ENCODE measurements around the gene BPGM.

BPGM gene

DNA sequence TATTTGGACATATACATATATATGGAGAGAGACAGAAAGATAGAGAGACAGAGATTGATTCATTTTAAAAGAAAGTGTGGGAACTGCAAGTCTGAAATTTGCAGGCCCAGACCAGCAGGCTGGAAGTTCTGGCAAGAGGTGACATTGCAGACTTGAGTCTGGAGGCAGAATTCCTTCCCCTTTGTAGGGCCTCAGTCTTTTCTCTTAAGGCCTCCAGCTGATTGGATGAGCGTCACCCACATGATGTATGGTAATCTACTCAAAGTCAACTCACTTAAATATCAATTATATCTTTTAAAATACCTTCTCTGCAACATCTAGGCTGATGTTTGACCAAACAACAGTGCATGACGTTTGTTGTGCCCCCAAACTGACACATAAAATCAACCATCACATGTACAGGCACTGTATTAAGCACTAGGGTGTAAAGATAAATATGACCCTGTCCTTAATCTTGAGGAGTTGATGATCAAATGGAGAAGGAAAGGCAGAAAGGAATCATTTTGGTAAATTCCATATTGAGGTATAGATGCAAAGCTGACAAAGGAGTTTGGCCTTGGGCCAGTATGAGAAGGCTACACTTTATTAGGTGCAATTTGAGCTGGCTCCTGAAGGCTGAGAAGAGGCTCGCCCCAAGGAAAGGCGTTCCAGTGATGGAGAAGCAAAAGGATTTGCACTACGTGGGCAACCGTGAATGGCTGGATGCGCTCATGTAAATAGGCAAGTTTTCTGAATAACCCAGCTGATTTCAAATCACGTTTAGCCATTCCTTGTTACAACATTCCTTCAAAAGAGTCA, 52.6 kb downstream of the BPGM start:
- no peak for DNase-seq

DNA sequence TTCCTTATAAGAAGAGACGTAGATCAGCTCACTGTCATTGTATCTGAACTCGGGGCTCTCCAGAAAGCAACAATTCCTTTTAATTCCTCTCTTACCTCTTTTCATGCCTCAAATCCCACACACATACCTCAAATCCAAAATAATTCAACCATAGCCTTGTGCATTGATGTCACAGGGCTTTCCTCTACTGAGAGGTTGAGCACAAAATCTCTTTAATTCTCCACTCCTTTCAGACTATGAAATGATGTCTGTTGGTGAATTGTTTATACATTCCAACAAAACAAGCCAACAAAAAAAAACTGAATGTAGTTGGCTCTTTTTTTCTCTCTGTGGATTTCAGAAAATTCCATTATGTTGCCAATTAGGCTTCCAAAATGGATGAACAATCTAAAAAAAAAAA, 53.2 kb downstream of the BPGM start:
- no peak for DNase-seq

DNA sequence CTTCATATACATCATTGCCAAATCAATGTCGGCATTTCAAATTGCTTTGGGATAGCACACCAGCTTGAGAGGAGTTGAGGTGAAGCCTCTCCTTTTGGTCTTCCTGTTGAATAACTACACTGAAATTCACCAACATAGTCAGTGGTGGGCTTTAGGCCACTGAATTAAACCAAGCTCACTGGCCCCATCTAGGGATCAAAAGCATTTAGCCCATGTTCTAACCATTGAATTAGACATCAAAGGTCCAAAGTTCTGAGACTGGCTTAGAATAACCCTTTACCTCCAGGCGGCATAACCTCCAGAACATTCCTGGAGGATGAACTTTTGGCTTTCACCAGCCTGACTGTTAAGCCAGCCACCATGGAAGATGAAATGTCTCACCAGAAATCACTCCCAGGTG, 54.6 kb downstream of the BPGM start:
- no peak for DNase-seq

DNA sequence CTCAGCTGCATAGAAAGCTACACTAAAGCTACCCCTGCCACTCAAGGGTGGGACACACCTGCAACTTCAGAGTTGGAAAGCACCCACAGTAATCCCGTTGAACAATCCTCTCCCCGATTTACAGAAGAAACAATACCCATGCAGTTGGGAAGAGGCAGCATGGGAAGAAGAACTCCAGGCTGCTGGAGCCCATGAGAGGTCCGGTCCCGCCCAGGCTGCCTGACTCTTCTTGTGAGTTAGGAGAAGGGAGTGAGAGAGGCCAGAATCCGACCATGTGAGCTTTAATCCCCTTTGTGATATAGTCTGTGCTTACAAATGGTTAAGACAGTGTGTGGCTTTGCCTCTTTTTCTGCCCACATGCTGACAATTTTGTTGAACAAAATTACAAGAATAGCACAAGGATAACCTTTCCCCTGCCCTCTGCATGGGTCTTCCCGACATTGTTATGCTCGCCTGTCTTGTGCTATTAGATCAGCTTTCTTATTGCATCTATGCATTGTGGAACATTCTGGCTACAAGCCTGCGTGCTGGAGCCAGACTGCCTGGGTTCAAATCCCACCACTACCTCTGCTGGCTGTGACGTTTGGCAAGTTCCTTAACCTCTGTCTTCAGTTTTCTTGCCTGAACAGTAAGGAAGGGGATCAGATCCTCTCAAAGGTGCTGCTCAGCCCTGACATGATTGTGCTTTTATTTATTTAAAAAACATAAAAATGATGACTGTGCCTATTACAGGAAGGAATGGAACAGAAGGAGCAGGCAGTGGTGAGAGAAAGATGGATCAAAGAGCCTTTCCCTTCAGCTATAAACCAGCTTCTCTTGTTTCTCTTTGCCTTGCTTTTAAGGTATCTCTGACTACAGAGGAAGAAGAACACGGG, 56.0 kb downstream of the BPGM start:
- DNase-seq: no peak

DNA sequence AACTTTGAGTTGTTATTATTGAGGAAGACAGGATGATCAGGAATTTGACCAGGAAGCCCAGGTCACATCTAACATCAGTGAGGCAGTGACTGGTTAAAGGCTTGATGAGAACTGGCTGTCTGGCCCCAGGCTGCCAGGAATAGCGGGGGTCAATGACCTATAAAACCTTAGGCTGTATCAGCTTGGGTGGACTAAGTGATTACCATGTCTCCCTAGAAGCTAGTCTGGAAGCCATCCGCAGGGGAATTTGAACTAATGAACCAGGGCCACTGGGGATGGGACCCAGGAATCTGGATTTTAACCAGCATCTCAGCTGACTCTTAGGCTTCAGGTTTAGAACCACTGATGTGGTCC, 56.6 kb downstream of the BPGM start:
- no peak for DNase-seq

- no peak for DNase-seq
These were observed 57.1 kb downstream of the BPGM start for GRCh38 chr7:134703782-134704181.

- DNase-seq: no peak
These were observed 58.2 kb downstream of the BPGM start for GRCh38 chr7:134704827-134705226.

- no peak for DNase-seq
These were observed 59.1 kb downstream of the BPGM start for GRCh38 chr7:134705716-134706115.

GRCh38 chr7:134706468-134706867, 59.8 kb downstream of the BPGM start:
- no peak for DNase-seq

GRCh38 chr7:134707663-134708378, 61.2 kb downstream of the BPGM start:
- DNase-seq: no peak

GRCh38 chr7:134708692-134709091, 62.0 kb downstream of the BPGM start:
- no peak for DNase-seq

DNA sequence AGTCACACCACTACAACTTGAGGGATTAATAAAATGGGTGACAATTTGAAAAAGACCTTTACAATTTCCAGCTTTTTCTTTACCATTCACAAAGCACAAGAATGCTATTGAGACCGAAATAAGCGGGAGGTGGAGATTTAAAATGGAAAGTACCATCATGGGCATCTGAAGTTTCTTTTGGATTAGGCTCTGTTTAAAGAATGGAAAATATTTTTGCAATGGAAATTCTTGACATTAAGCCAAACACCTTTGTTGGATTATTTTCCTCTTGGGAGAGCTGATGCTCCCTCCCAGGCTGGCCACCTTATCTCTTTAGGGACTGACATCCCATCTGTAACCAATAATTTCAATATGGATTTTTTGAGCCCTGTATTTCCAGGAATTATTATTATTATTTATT, 62.5 kb downstream of the BPGM start:
- DNase-seq: no peak

DNA sequence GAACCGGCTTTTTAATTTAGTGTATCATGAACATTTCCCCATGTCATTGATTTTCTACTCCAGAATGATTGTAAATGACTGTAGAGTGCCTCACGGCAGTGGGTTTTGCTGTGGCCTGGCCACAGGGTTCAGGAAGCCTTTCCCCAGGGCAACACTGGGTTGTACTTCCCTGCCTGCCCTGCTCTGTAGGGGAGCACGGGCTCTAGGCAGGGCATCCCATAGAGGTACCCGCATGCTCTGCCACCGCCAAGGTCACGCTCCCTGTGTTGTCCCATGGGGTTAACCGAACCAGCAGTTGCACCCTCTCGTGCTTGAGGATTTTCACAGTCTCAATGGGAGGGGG, 63.8 kb downstream of the BPGM start:
- no peak for DNase-seq

DNA sequence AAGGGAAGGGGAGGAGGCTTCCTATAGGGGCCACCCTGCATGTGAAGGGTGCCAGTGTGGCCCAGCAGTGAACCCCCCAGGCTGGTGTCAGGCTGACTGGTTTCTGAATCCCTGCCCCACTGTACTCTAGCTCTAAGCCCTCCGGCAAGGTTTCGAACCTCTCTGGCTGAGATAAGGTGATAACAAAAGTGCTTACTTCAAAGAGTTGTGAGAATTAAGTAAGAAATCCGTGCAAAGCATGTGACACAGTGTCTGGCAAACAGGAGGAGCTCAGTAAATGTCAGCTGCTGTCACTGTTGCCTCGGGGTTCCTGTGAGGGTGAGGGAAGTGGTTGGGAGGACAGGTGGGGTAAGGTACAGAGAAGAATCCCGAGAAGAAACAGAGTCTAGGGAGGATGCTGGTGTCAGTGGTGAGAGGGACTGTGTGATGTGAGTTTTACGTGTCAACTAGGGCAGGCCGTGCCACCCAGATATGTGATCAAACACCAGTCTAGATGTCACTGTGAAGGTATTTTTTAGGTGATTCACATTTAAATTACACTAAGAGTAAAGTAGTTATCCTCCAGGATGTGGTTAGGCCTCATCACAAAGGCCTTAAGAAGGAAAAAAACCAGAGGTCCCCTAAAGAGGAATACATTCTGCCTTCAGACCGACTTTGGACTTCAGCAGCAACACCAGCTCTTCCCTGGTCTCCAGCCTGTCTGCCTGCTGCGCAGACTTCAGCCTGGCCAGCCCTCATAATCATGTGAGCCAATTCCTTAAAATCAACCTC, 64.4 kb downstream of the BPGM start:
- no peak for DNase-seq

- no peak for DNase-seq
These were observed 65.5 kb downstream of the BPGM start for GRCh38 chr7:134712196-134712595.

DNA sequence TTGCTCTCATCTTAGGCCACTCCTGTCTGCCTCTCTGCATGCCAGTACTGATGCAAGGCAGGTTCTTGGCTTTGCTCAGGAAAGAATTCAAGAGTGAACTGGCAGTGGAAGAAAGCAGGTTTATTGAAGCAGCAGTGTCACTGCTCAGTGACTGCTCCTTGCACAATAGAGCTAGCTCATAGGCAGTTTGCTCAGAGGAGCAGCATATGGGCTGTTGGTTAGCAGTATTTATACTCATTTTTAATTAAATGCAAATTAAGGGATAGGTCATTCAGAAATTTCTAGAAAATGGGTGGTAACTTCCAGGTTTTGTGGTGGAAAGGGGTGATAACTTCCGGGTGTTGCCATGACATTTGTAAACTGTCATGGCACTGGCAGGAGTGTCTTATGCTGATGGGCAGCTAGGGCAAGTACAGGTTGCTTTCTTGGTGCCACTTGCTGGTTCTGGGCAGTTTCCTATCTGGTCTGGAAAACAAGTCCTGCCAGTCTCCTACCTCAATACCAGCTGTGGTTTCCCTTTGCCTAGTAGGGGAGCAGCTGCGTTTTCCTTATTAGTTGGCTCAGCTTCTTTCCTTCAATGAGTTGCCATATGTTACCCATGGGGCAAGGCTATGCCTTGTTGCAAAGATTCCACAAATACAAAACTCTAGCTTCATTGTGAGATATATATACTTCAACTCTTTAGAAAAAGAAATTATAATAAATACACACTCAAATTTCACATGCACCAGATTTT, 68.0 kb downstream of the BPGM start:
- DNase-seq: no peak

- no peak for DNase-seq
These were observed 71.7 kb downstream of the BPGM start for GRCh38 chr7:134718211-134718875.

DNA sequence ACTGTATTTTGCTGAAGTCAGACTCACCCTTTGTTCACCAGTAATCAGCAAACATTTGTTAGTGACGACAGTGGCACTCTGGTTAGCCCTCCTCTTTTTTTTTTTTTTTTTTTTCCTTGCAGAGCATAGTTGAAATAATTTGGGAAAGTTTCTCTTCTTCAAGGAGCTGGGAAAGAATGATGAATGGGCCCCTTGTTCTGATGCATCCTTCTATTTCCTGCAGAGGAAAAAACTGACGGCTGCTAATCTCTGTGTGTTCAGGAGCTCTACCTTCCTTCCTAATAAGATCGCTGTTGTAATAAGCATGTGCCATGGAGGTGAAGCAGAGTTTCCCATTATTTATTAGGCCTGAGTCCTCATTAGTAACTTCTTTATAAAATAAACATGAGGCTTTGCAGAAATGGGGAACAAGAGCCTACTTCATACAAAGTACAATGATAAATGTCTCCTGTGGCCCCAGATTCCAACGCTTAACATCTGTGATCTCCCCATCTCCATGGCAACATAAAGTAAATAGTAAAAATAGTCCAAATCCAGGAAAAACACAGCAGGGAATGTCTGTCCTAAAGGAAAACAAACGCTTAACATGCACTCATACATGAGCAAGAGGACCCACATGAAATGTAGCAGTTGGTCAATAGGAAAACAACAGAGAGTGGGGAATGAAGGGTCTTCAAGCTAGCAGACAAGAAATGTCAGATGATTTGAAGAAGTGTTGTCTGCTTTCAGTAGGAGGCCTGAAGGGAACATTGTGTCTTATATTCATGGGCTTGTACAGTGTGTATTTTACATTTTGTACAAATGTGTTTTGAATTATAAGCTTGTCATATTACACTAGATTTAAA, 73.7 kb downstream of the BPGM start:
- DNase-seq: no peak

DNA sequence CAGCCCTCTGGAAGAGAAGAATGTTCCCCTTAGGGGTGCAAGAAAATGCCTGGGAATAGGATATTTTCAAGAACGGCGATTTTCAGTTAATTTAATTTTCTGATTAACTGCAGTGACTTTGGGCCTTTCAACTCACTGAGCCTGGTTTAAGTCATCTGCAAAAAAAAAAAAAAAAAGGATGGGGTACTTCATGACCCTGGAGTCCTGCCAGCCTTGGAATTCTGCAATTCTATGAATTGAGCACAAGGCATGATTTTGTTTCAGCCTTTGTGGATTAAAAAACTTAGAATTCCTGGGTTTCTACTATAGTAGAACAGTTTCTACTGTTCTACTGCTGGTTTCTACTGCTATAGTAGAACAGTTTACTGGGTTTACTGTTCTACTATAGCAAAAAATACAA, 74.5 kb downstream of the BPGM start:
- no peak for DNase-seq

GRCh38 chr7:134722786-134723322, 76.2 kb downstream of the BPGM start:
- no peak for DNase-seq
